ENCODE data around the gene TAF11L11.
"Not testable (repeated sequence)": the region's sequence is repeated elsewhere in the genome, so short reads cannot be mapped to it uniquely, and the experiment has no call there.

The TAF11L11 gene

GRCh38 chr5:17603880-17604279 is at the start of gene TAF11L11:
Gene TAF11L11 (plus strand): TSS chr5:17604183.
- DNase-seq = not testable (repeated sequence)

- DNase-seq = not testable (repeated sequence)
Observed at GRCh38 chr5:17585658-17586057, 18.3 kb upstream of the TAF11L11 start, which contains the start of gene TAF11L7. Gene TAF11L7 (minus strand): TSS chr5:17585758.

- not testable (repeated sequence) for DNase-seq
Observed at GRCh38 chr5:17590860-17591259, 13.1 kb upstream of the TAF11L11 start, which contains the start of gene TAF11L8. Gene TAF11L8 (minus strand): TSS chr5:17590960.

- DNase-seq = not testable (repeated sequence)
Observed at GRCh38 chr5:17594255-17594654, 9.7 kb upstream of the TAF11L11 start, which contains the start of gene TAF11L9. Gene TAF11L9 (minus strand): TSS chr5:17594394.

GRCh38 chr5:17597728-17598127 is 6.3 kb upstream of the TAF11L11 start, which contains the start of gene TAF11L10:
Gene TAF11L10 (minus strand): TSS chr5:17597828.
- not testable (repeated sequence) for DNase-seq

GRCh38 chr5:17604951-17605350 is 968 bp downstream of the TAF11L11 start:
- DNase-seq = no peak

- not testable (repeated sequence) for DNase-seq
Observed at GRCh38 chr5:17607461-17607860, 3.5 kb downstream of the TAF11L11 start.

- not testable (repeated sequence) for DNase-seq
Observed at GRCh38 chr5:17610092-17610491, 6.1 kb downstream of the TAF11L11 start, which contains the start of gene TAF11L12. Gene TAF11L12 (plus strand): TSS chr5:17610392.

- DNase-seq = no peak
Observed at GRCh38 chr5:17614872-17615605, 11.1 kb downstream of the TAF11L11 start.

GRCh38 chr5:17619354-17619753 is 15.4 kb downstream of the TAF11L11 start:
- no peak for DNase-seq

GRCh38 chr5:17620627-17621026 is 16.6 kb downstream of the TAF11L11 start:
- no peak for DNase-seq

GRCh38 chr5:17625686-17626085 is 21.7 kb downstream of the TAF11L11 start:
- DNase-seq = no peak

GRCh38 chr5:17631788-17632187 is 27.8 kb downstream of the TAF11L11 start, which contains the start of gene TAF11L13:
Gene TAF11L13 (plus strand): TSS chr5:17632088.
- DNase-seq = not testable (repeated sequence)

- no peak for DNase-seq
Observed at GRCh38 chr5:17634160-17634559, 30.2 kb downstream of the TAF11L11 start, which contains the start of gene TAF11L14. Gene TAF11L14 (plus strand): TSS chr5:17634460.

- DNase-seq = not testable (repeated sequence)
Observed at GRCh38 chr5:17649232-17649631, 45.2 kb downstream of the TAF11L11 start.

- DNase-seq = not testable (repeated sequence)
Observed at GRCh38 chr5:17655201-17655759, 51.3 kb downstream of the TAF11L11 start.

Data from NCI-H1417 treated with DMSO at 0.1 percent for 48 hours (cell line).